ENCODE data around the gene MT4. TPM values are rescaled to one million over a fixed set of nuclear protein-coding genes. Genes with fewer than 3 reads are reported as not detected.

Gene MT4
- total and polyA plus RNA-seq, 2 of the 4 experiments (the other 2 are of a cell fraction) = not detected

- Histone ChIP-seq H2BK15ac (ENCODE audit: low read depth, low read length) (no peak overlapping the region), H2BK5ac (ENCODE audit: low read depth, low read length, poor library complexity, severe bottlenecking) (no peak overlapping the region), H3K27ac (ENCODE audit: insufficient read depth, low read length) (no peak overlapping the region), H2AFZ (replicated peaks; ENCODE audit: low read length, poor library complexity) (no peak overlapping the region), H3K4ac (ENCODE audit: low read depth, low read length) (no peak overlapping the region), H3K9me1 (ENCODE audit: insufficient read depth, low read length) (no peaks in the 10 kb centered on the region), H3K18ac (ENCODE audit: low read depth, low read length) (no peak overlapping the region), H3K4me1 (ENCODE audit: control insufficient read depth, insufficient read depth, low read length) (no peaks in the 10 kb centered on the region), H2BK120ac (ENCODE audit: low read depth, low read length) (no peak overlapping the region), H4K20me1 (ENCODE audit: insufficient read depth, low read length) (no peaks in the 10 kb centered on the region), H2AK9ac (replicated peaks; ENCODE audit: low read depth, low read length, poor library complexity) (no peak overlapping the region), H3K4me2 (ENCODE audit: low read depth, low read length) (no peak overlapping the region), H3K79me1 (ENCODE audit: low read depth in 1 of 2, low read length in 2 of 2) (no peaks in the 10 kb centered on the region), H3K4me3 (ENCODE audit: insufficient read depth, low read depth, low read length) (no peak overlapping the region), H4K5ac (ENCODE audit: low read depth, low read length) (no peak overlapping the region), H3K36me3 (ENCODE audit: control insufficient read depth, insufficient read depth, low read length) (no peaks in the 10 kb centered on the region), H4K91ac (ENCODE audit: insufficient read depth, low read depth, low read length) (no peak overlapping the region), H3K9ac (ENCODE audit: low read depth, low read length) (no peak overlapping the region), H3K14ac (replicated peaks; ENCODE audit: low read depth, low read length) (no peak overlapping the region), H3K27me3 (ENCODE audit: control insufficient read depth, insufficient read depth, low read length) (peaks cover 14% of the 10 kb centered on the region), H2BK20ac (ENCODE audit: low read depth, low read length) (no peak overlapping the region), H4K8ac (ENCODE audit: low read depth in 2 of 2, low read length in 2 of 2) (no peak overlapping the region), H3K9me3 (ENCODE audit: control insufficient read depth, insufficient read depth, low read length) (no peaks in the 10 kb centered on the region), H3K56ac (ENCODE audit: extremely low read depth, insufficient read depth, low read length) (no peak overlapping the region), H3K23ac (ENCODE audit: low read depth, low read length) (no peak overlapping the region), H2AK5ac (ENCODE audit: low read depth, low read length) (no peak overlapping the region)
- ChIA-PET CTCF (no interaction called here), POLR2A (ENCODE audit: unreplicated experiment) (no interaction called here)
- WGBS, 2 experiments (ENCODE audit: extremely low coverage in 2 of 2, insufficient read length in 1 of 2) = 100% methylated on average over 1 of the region's 4 CpGs; no CpG with 5 or more reads in 1 of the 2 experiments
- no peak for TF ChIP-seq MXI1 (IDR thresholded peaks at IDR 0.05; ENCODE audit: borderline replicate concordance, low read depth, low read length)
- TF ChIP-seq CHD1 (IDR thresholded peaks at IDR 0.05; ENCODE audit: low read depth, low read length) = no peak
- TF ChIP-seq POLR2A (IDR thresholded peaks at IDR 0.05; ENCODE audit: low read depth, low read length) = no peak
- TF ChIP-seq CTCF (conservative IDR thresholded peaks at IDR 0.05; ENCODE audit: low read depth, low read length) = no peak
- no peak for TF ChIP-seq SMC3 (IDR thresholded peaks at IDR 0.05; ENCODE audit: low read depth, low read length)
- TF ChIP-seq FOS (IDR thresholded peaks at IDR 0.05; ENCODE audit: low read depth, low read length) = no peak
- no peak for TF ChIP-seq RFX5 (IDR thresholded peaks at IDR 0.05; ENCODE audit: low read depth, low read length)
- no peak for TF ChIP-seq NFE2L2 (IDR thresholded peaks at IDR 0.05; ENCODE audit: low read depth, low read length)
- TF ChIP-seq RCOR1 (IDR thresholded peaks at IDR 0.05; ENCODE audit: insufficient replicate concordance, low read length) = no peak
- TF ChIP-seq MAFK (IDR thresholded peaks at IDR 0.05; ENCODE audit: low read depth, low read length) = no peak
- no peak for TF ChIP-seq BHLHE40 (IDR thresholded peaks at IDR 0.05; ENCODE audit: low read depth, low read length)
- TF ChIP-seq MAZ (IDR thresholded peaks at IDR 0.05; ENCODE audit: borderline replicate concordance, low read depth, low read length) = no peak
- no peak for TF ChIP-seq CEBPB (IDR thresholded peaks at IDR 0.05; ENCODE audit: low read depth, low read length)
- no peak for DNase-seq
- intact Hi-C loops (cut with micrococcal nuclease) (no loop called here), in situ Hi-C loops (cut with MboI; ENCODE audit: low sequenced_read_pairs) (no loop called here), dilution Hi-C loops (cut with HindIII; ENCODE audit: low sequenced_read_pairs, unreplicated experiment) (no loop called here)
- no peak for ATAC-seq (ENCODE audit: low read depth)
- no TSS peak for BruUV-seq (replicated peaks)
These were observed 32.2 kb upstream of the MT4 start for GRCh38 chr16:56532714-56533113.

Measured in IMR-90 (cell line).